HepG2 (cell line): ENCODE results near the gene PGR. TPM values are rescaled to one million over a fixed set of nuclear protein-coding genes. Genes with fewer than 3 reads are reported as not detected.
"Not testable (repeated sequence)": the region's sequence is repeated elsewhere in the genome, so short reads cannot be mapped to it uniquely, and the experiment has no call there.

Source experiments
- ATAC-seq: fragments of 200-7000 bp; cut with Tn5 transposase; 3 replicates; pipeline ENCODE4 v1.9.1; 2020; ENCODE audit warnings: mild to moderate bottlenecking, moderate library complexity
- BruUV-seq: library from RNA; stranded (reverse); fragments of 400-500 nt; replicated peaks from 2 replicates; lab custom pipeline; 2021; lab: Mats Ljungman, UMichigan
- CTCF ChIA-PET: fragments of 300-600 bp; formaldehyde crosslinking; extraction: SDS; loops from one replicate; lab custom pipeline; 2021; ENCODE audit warnings: low total read pairs, inconsistent platforms, low intra/inter-chr PET ratio; lab: Yijun Ruan, JAX
- POLR2A ChIA-PET: fragments of 350-600 bp; sonication (Branson Sonifier 250); formaldehyde crosslinking; loops from one replicate; lab custom pipeline; 2020; ENCODE audit warnings: antibody characterized with exemption, inconsistent platforms; lab: Yijun Ruan, JAX
- DNase-seq: peaks from one replicate; pipeline ENCODE4 v3.0.0-alpha.2; 2015; ENCODE audit warnings: low spot score
- FAIRE-seq: peaks from 3 replicates; lab custom pipeline; 2011; peaks lifted over from hg19 to GRCh38; lab: Jason Lieb, UNC
- H2AFZ ChIP-seq: one replicate; pipeline ENCODE4 v1.6.1; 2011; ENCODE audit warnings: low read length, inconsistent platforms
- H3K27ac ChIP-seq: fragments of 300-600 bp; 3 replicates; pipeline ENCODE4 v1.8.0; 2011; ENCODE audit warnings: mixed run types, mild to moderate bottlenecking, mixed read lengths, low read length, inconsistent platforms; ENCODE audit not compliant: insufficient read depth; ENCODE audit errors: extremely low read length
- H3K27me3 ChIP-seq, 2 experiments: fragments of 200-600 bp in 1 of 2; 2 replicates in 1 of 2; 3 replicates in 1 of 2; pipeline versions ENCODE4 v1.6.0 to v1.8.0; 2011; ENCODE audit warnings: low read length in 2 of 2, mild to moderate bottlenecking in 2 of 2, moderate library complexity in 2 of 2, inconsistent platforms in 1 of 2; ENCODE audit not compliant: insufficient read depth in 2 of 2, control insufficient read depth in 1 of 2
- H3K36me3 ChIP-seq, 2 experiments: fragments of 200-600 bp in 1 of 2; replicated peaks in 1 of 2; 2 replicates in 1 of 2; 3 replicates in 1 of 2; pipeline versions ENCODE4 v1.5.1 to v1.8.0; 2011; ENCODE audit warnings: low read length in 2 of 2, inconsistent platforms in 1 of 2; ENCODE audit not compliant: insufficient read depth in 2 of 2, control insufficient read depth in 1 of 2
- H3K4me1 ChIP-seq: 2 replicates; pipeline ENCODE4 v1.5.1; 2012; ENCODE audit warnings: low read length, inconsistent platforms; ENCODE audit not compliant: insufficient read depth
- H3K4me2 ChIP-seq: 2 replicates; pipeline ENCODE4 v1.6.0; 2011; ENCODE audit warnings: low read depth, low read length, inconsistent platforms
- H3K4me3 ChIP-seq, 3 experiments: fragments of 200-600 bp in 1 of 3; sonication (generic), shearing (Covaris generic) in 1 of 3; replicated peaks in 1 of 3; 2 replicates each; pipeline ENCODE4 v1.5.1; 2011 to 2016; ENCODE audit warnings: low read length in 3 of 3, inconsistent platforms in 2 of 3, low read depth in 2 of 3, mild to moderate bottlenecking in 2 of 3, control low read depth in 1 of 3, mixed read lengths in 1 of 3; ENCODE audit not compliant: insufficient read depth in 1 of 3
- H3K79me2 ChIP-seq: one replicate; pipeline ENCODE4 v1.6.1; 2011; ENCODE audit warnings: low read length, inconsistent platforms; ENCODE audit not compliant: insufficient read depth
- H3K9ac ChIP-seq: 2 replicates; pipeline ENCODE4 v1.6.0; 2011; ENCODE audit warnings: mild to moderate bottlenecking, low read depth, low read length, inconsistent platforms; ENCODE audit not compliant: insufficient read depth
- H3K9me3 ChIP-seq: 2 replicates; pipeline ENCODE4 v1.5.1; 2012; ENCODE audit warnings: mild to moderate bottlenecking, low read length
- H4K20me1 ChIP-seq: 2 replicates; pipeline ENCODE4 v1.6.0; 2011; ENCODE audit warnings: inconsistent platforms, mild to moderate bottlenecking, low read length, moderate library complexity; ENCODE audit not compliant: insufficient read depth
- AHDC1 ChIP-seq: sonication (generic); formaldehyde crosslinking; IDR thresholded peaks from 2 replicates; pipeline ENCODE4 v1.5.1; 2020; ENCODE audit warnings: mild to moderate bottlenecking, missing genetic modification reagents, borderline replicate concordance
- BHLHE40 ChIP-seq: IDR thresholded peaks from 2 replicates; pipeline ENCODE4 v1.6.1; 2011; ENCODE audit warnings: low read length, improper control_type of control experiment
- E2F1 ChIP-seq: sonication (generic); formaldehyde crosslinking; IDR thresholded peaks from 2 replicates; pipeline ENCODE4 v1.5.0; 2020; ENCODE audit warnings: missing genetic modification reagents
- HNRNPL ChIP-seq: fragments of 200-400 bp; formaldehyde crosslinking; IDR thresholded peaks from 2 replicates; pipeline ENCODE4 v1.6.1; 2017; ENCODE audit warnings: mild to moderate bottlenecking, low read depth, low read length
- HNRNPLL ChIP-seq: fragments of 200-400 bp; formaldehyde crosslinking; IDR thresholded peaks from 2 replicates; pipeline ENCODE4 v1.6.1; 2017; ENCODE audit warnings: mild to moderate bottlenecking, low read depth, low read length; ENCODE audit not compliant: poor library complexity, severe bottlenecking
- MAZ ChIP-seq, 2 experiments: sonication (generic) in 1 of 2; formaldehyde crosslinking in 1 of 2; IDR thresholded peaks; 2 replicates each; pipeline versions ENCODE4 v1.5.0 to v1.6.1; 2012 to 2020; ENCODE audit warnings: low read depth in 2 of 2, mild to moderate bottlenecking in 2 of 2, borderline replicate concordance in 1 of 2, improper control_type of control experiment in 1 of 2, low read length in 1 of 2, missing genetic modification reagents in 1 of 2, moderate library complexity in 1 of 2
- NR1H2 ChIP-seq: sonication (generic); formaldehyde crosslinking; IDR thresholded peaks from 2 replicates; pipeline ENCODE4 v1.8.1; 2022; ENCODE audit warnings: low read depth, missing genetic modification reagents, borderline replicate concordance
- ZMYM4 ChIP-seq: sonication (generic); formaldehyde crosslinking; IDR thresholded peaks from 2 replicates; pipeline ENCODE4 v1.8.1; 2023; ENCODE audit warnings: mild to moderate bottlenecking, missing genetic modification reagents
- ZNF589 ChIP-seq: sonication (generic); formaldehyde crosslinking; conservative IDR thresholded peaks from 2 replicates; pipeline ENCODE4 v1.8.0; 2022; ENCODE audit warnings: mild to moderate bottlenecking, moderate library complexity, missing genetic modification reagents
- WGBS: methylation state at CpG from one replicate; pipeline ENCODE4 v1.1.6; 2017; ENCODE audit warnings: low lambda C conversion rate; 5-methylcytosine and 5-hydroxymethylcytosine counted together
- in situ Hi-C: cut with HindIII; loops from 2 replicates; pipeline ENCODE4 v1.10.0; 2017; ENCODE audit warnings: low pct_unique_long_range_greater_than_20kb; ENCODE audit not compliant: extremely low pct_ligation_motif_present
- intact Hi-C: fragments of 100-400 bp; cut with micrococcal nuclease; formaldehyde crosslinking; loops from one replicate; pipeline ENCODE4 v1.10.0; 2022; ENCODE audit not compliant: unreplicated experiment
- polyA plus RNA-seq, 8 experiments: library from polyadenylated mRNA; depleted of rRNA in 3 of 8; stranded (reverse) in 7 of 8; unstranded in 1 of 8; fragments of >200 nt; fragmentation: Illumina TruSeq in 4 of 8; extraction: Trizol in 4 of 8; gene quantifications; 2 replicates each; pipeline versions ENCODE4 v1.2.1 to v1.2.3, GENCODE V29; 2011 to 2016; ENCODE audit warnings: low read depth in 4 of 8, missing spikeins in 1 of 8, mixed read lengths in 1 of 8; ENCODE audit not compliant: insufficient read depth in 1 of 8
- total RNA-seq, 5 experiments: library from RNA; depleted of rRNA; stranded (reverse); fragments of >200 nt; fragmentation: Illumina TruSeq; extraction: Trizol; gene quantifications; 2 replicates each; pipeline ENCODE4 v1.2.3, GENCODE V29; 2016; ENCODE audit warnings: low read depth in 1 of 5

The PGR gene
- total and polyA plus RNA-seq, 2 of the 13 experiments (the other 11 are each of a cell fraction or from before 2014, with no cell fraction given): not detected

- H3K9me3 ChIP-seq, H3K4me3 ChIP-seq, H2AFZ ChIP-seq, H3K9ac ChIP-seq, H3K27me3 ChIP-seq, H3K4me2 ChIP-seq, H3K36me3 ChIP-seq, H3K27ac ChIP-seq, POLR2A ChIA-PET, H4K20me1 ChIP-seq, DNase-seq, in situ Hi-C loops, intact Hi-C loops, FAIRE-seq, H3K79me2 ChIP-seq, ATAC-seq, H3K4me1 ChIP-seq, CTCF ChIA-PET, BruUV-seq: not testable (repeated sequence)
These were observed 115.9 kb downstream of the PGR start for GRCh38 chr11:101013702-101014101.

DNA sequence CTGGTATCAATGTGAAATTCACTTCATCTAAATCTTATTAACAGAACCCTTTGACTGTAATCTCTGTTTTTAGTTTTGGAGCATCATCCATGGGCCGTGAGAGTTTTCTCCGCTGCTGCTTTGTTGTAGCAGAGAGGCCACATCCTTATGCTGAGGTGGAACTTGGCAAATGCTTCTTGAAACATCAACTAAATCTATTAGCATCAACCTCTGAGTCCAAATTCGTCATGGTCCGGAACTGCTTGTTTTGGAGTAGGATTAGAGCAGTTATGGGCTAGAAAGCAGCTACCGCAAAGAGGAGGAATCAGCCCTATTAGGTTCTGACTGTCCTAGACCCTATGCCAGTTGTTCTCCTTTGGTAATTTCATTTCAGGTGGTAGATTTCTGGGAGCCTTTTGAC lies 117.7 kb downstream of the PGR start:
- intact Hi-C loops (no loop called here), in situ Hi-C loops (no loop called here)
- Histone ChIP-seq H3K4me1 (no peaks in the 10 kb centered on the region), H3K27ac (no peak overlapping the region), H3K9me3 (no peaks in the 10 kb centered on the region), H3K36me3 (no peaks in the 10 kb centered on the region), H3K79me2 (no peaks in the 10 kb centered on the region), H3K4me3 (no peak overlapping the region), H4K20me1 (no peaks in the 10 kb centered on the region), H2AFZ (no peak overlapping the region), H3K4me2 (no peak overlapping the region), H3K27me3 (no peaks in the 10 kb centered on the region), H3K9ac (no peak overlapping the region)
- POLR2A ChIA-PET: no interaction called here
- DNase-seq: no peak
- CTCF ChIA-PET: no interaction called here
- no peak for FAIRE-seq
- no TSS peak for BruUV-seq
- 17% methylated on average over 5 of the region's 5 CpGs for WGBS
- ATAC-seq: no peak
- TF ChIP-seq BHLHE40 (no peak), ZNF589 (CRISPR knock-in tag) (no peak), AHDC1 (CRISPR knock-in tag) (no peak), MAZ (IDR thresholded peaks at IDR 0.05; ENCODE audit: borderline replicate concordance, low read depth, low read length) (no peak), MAZ (CRISPR knock-in tag; IDR thresholded peaks at IDR 0.05; ENCODE audit: low read depth) (no peak), HNRNPLL (no peak), ZMYM4 (CRISPR knock-in tag) (no peak), NR1H2 (no peak), HNRNPL (no peak), E2F1 (CRISPR knock-in tag) (no peak)
